ENCODE results near the gene ADAP2.
"Not testable (repeated sequence)": the region's sequence is repeated elsewhere in the genome, so short reads cannot be mapped to it uniquely, and the experiment has no call there.

Gene ADAP2

GRCh38 chr17:30979919-30980318, 58.2 kb downstream of the ADAP2 start:
- not testable (repeated sequence) for ATAC-seq; DNase-seq (ENCODE audit: low spot score in 2 of 2); H3K9me3 Mint-ChIP-seq; H3K4me3 Mint-ChIP-seq; H3K27ac Mint-ChIP-seq
- peaks cover 13% of the 10 kb centered on the region for H3K36me3 Mint-ChIP-seq
- peaks cover 17% of the 10 kb centered on the region for H3K4me1 Mint-ChIP-seq

DNA sequence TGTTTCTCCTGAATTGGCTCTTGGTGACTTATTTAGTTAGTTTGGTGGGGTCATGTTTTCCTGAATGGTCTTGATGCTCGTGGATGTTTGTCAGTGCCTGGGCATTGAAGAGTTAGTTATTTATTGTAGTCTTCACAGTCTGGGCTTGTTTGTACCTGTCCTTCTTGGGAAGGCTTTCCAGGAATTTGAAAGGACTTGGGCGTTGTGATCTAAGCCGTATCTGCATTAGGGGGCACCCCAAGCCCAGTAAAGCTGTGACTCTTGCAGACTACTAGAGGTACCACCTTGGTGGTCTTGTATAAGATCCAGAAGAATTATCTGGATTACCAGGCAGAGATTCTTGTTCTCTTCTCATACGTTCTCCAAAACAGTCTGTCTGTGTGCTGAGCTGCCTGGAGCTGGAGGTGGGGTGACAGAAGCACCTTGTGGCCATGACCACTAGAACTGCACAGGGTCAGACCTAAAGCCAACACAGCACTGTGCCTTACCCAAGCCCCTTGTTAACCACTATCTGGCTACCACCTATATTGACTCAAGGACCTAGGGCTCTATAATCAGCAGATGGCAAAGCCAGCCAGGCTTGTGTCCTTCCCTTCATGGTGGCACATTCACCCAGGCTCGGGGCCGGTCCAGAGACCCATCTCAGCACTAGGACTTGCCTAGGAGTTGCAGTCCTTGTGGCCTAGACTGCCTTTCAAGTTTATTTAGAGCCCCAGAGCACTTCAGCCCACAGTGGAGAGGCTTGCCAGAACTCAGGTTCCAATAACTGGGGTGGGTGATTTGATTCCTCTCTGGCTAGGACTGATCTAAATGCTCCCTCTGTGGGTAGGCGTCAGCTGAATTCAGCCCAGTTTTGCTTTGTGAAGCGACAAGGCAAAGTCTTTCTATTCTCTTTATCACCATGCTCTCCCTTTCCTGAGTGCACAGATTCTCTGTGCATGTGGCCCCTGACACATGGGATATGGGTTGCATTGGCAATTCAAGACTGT, 60.1 kb downstream of the ADAP2 start:
- Mint-ChIP-seq H3K36me3 (peaks cover 5% of the 10 kb centered on the region), H3K4me1 (peaks cover 10% of the 10 kb centered on the region), H3K4me3 (no peak overlapping the region), H3K27ac (peak overlapping the region; percentile 33), H3K9me3 (no peaks in the 10 kb centered on the region)
- DNase-seq (ENCODE audit: low spot score in 2 of 2) (no peak), ATAC-seq (peak; percentile 72)

- Mint-ChIP-seq H3K4me1 (peaks cover 10% of the 10 kb centered on the region), H3K9me3 (no peaks in the 10 kb centered on the region), H3K36me3 (peaks cover 8% of the 10 kb centered on the region), H3K4me3 (no peak overlapping the region), H3K27ac (peak overlapping the region; percentile 33)
- peak; percentile 83 for ATAC-seq
- DNase-seq (ENCODE audit: low spot score in 2 of 2), result no peak
Measured at GRCh38 chr17:30982855-30983254, 61.1 kb downstream of the ADAP2 start.

DNA sequence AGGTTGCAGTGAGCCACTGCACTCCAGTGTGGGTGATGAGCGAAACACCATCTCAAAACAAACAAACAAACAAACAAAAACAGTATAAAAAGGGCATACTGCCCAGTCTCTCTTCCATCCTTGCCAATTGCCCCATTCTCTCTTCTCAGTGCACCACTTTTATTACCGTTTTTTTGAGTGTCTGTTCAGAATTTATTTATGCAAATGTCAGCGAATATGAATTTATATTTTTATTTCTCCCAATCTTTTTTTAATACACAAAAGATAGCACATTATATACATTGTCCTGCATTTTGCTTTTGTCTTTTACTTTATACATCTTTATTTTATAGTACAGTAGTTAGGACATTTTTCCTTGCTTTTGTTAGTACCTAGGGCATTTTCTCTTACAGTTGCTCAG, 68.7 kb downstream of the ADAP2 start:
- Mint-ChIP-seq H3K27ac (no peak overlapping the region), H3K36me3 (peaks cover 54% of the 10 kb centered on the region)
- no peak for ATAC-seq

DNA sequence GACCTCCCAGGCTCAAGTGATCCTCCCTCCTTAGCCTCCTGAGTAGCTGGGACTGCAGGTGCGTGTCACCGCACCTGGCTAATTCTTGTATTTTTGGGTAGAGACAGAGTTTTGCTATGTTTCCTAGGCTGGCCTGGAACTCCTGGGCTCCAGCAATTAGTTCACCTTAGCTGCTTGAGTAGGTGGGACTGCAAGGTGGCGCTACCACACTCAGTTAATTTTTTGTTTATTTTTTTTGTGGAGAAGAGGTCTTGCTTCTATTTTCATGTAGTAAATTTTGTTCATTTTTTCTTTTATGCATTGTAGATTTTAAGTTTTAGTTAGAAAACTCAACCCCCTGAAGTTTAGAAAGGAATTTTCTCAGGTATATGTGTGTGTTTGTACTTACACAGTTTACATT, 70.8 kb downstream of the ADAP2 start:
- H3K4me3 Mint-ChIP-seq, result no peak overlapping the region
- H3K36me3 Mint-ChIP-seq, result peaks cover 63% of the 10 kb centered on the region
- DNase-seq (ENCODE audit: low spot score in 2 of 2) (peak in 1 of 2 donors; percentile 23), ATAC-seq (no peak)
- H3K27ac Mint-ChIP-seq, result no peak overlapping the region
- no peaks in the 10 kb centered on the region for H3K9me3 Mint-ChIP-seq
- no peaks in the 10 kb centered on the region for H3K4me1 Mint-ChIP-seq

More for the DNA sequence above, 68.7 kb downstream of the ADAP2 start:
- no peaks in the 10 kb centered on the region for H3K9me3 Mint-ChIP-seq
- no peak overlapping the region for H3K4me3 Mint-ChIP-seq
- no peaks in the 10 kb centered on the region for H3K4me1 Mint-ChIP-seq
- no peak for DNase-seq (ENCODE audit: low spot score in 2 of 2)

GRCh38 chr17:30995347-30995746, 73.6 kb downstream of the ADAP2 start:
- no peaks in the 10 kb centered on the region for H3K4me1 Mint-ChIP-seq
- H3K27ac Mint-ChIP-seq, result no peak overlapping the region
- ATAC-seq, result no peak
- no peak overlapping the region for H3K4me3 Mint-ChIP-seq
- DNase-seq (ENCODE audit: low spot score in 2 of 2), result peak in 1 of 2 donors; percentile 20
- H3K9me3 Mint-ChIP-seq, result no peaks in the 10 kb centered on the region
- H3K36me3 Mint-ChIP-seq, result peaks cover 52% of the 10 kb centered on the region

- peaks cover 44% of the 10 kb centered on the region for H3K36me3 Mint-ChIP-seq
- H3K4me1 Mint-ChIP-seq, result no peaks in the 10 kb centered on the region
- DNase-seq (ENCODE audit: low spot score in 2 of 2) (no peak), ATAC-seq (no peak)
- H3K27ac Mint-ChIP-seq, result no peak overlapping the region
- H3K9me3 Mint-ChIP-seq, result no peaks in the 10 kb centered on the region
- no peak overlapping the region for H3K4me3 Mint-ChIP-seq
Measured at GRCh38 chr17:30996486-30996885, 74.7 kb downstream of the ADAP2 start.

DNA sequence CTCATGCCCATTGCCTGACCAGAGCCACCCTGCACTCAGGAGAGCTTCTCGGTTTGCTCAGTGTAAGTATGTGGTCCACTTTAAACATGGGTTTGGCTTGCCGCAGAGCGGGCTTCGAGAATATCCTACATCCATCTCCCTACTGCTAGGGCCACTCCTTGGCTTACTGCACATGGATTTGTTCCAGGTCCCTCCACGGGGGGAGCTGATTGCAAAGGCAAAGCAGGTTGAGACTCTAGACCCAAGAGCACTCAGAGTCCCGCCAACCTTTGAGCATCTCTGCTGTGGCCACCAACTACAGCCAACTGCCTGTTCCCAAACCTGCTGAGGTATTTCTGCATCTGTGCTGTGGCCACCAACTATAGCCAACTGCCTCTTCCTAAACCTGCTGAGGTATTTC, 75.5 kb downstream of the ADAP2 start:
- H3K4me3 Mint-ChIP-seq, result no peak overlapping the region
- H3K4me1 Mint-ChIP-seq, result no peaks in the 10 kb centered on the region
- H3K36me3 Mint-ChIP-seq, result peaks cover 44% of the 10 kb centered on the region
- ATAC-seq (no peak), DNase-seq (ENCODE audit: low spot score in 2 of 2) (no peak)
- H3K9me3 Mint-ChIP-seq, result no peaks in the 10 kb centered on the region
- no peak overlapping the region for H3K27ac Mint-ChIP-seq

GRCh38 chr17:30997842-30998241, 76.1 kb downstream of the ADAP2 start:
- DNase-seq (ENCODE audit: low spot score in 2 of 2) (no peak), ATAC-seq (no peak)
- Mint-ChIP-seq H3K27ac (no peak overlapping the region), H3K36me3 (peaks cover 44% of the 10 kb centered on the region), H3K4me1 (no peaks in the 10 kb centered on the region), H3K4me3 (no peak overlapping the region), H3K9me3 (no peaks in the 10 kb centered on the region)

GRCh38 chr17:31002047-31002446, 80.3 kb downstream of the ADAP2 start:
- ATAC-seq, result no peak
- Mint-ChIP-seq H3K4me3 (no peak overlapping the region), H3K9me3 (no peaks in the 10 kb centered on the region), H3K4me1 (peaks cover 10% of the 10 kb centered on the region), H3K27ac (no peak overlapping the region), H3K36me3 (peaks cover 26% of the 10 kb centered on the region)
- DNase-seq (ENCODE audit: low spot score in 2 of 2), result no peak

DNA sequence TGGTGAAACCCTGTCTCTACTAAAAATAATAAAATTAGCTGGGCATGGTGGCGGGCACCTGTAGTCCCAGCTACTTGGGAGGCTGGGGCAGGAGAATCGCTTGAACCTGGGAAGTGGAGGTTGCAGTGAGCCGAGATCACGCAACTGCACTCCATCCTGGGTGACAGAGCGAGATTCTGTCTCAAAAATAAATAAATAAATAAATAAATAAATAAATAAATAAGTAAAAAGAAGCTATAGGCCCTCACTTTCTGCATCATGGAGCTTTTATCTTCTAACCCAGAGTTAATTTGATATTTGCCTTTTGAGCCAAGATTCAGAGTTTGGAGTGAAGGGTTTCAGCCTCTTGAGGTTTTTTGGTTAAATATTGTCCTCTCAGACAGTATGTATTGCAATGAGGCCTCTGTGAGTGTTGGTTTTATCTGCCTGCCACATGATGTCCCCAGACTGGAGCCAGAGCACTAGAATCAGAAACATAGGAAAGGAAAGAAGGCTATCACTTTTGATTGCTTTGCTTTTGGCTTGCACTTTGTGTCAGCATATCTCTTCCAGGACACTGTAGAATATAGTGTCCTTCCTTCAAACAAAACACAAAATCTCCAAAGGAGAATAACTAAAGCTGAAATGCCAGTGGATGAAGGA, 81.6 kb downstream of the ADAP2 start:
- Mint-ChIP-seq H3K4me1 (peaks cover 19% of the 10 kb centered on the region), H3K36me3 (peaks cover 15% of the 10 kb centered on the region), H3K9me3 (no peaks in the 10 kb centered on the region), H3K27ac (no peak overlapping the region), H3K4me3 (no peak overlapping the region)
- DNase-seq (ENCODE audit: low spot score in 2 of 2) (no peak), ATAC-seq (no peak)

- no peak for ATAC-seq
- no peaks in the 10 kb centered on the region for H3K9me3 Mint-ChIP-seq
- H3K4me3 Mint-ChIP-seq, result no peak overlapping the region
- peaks cover 8% of the 10 kb centered on the region for H3K36me3 Mint-ChIP-seq
- H3K27ac Mint-ChIP-seq, result no peak overlapping the region
- no peak for DNase-seq (ENCODE audit: low spot score in 2 of 2)
- H3K4me1 Mint-ChIP-seq, result peaks cover 25% of the 10 kb centered on the region
Measured at GRCh38 chr17:31004160-31004559, 82.4 kb downstream of the ADAP2 start.

- DNase-seq (ENCODE audit: low spot score in 2 of 2), result no peak
- ATAC-seq, result no peak
- no peaks in the 10 kb centered on the region for H3K36me3 Mint-ChIP-seq
- peaks cover 33% of the 10 kb centered on the region for H3K4me1 Mint-ChIP-seq
- peak overlapping the region; percentile 94 for H3K27ac Mint-ChIP-seq
- H3K4me3 Mint-ChIP-seq, result peak overlapping the region; percentile 82
- H3K9me3 Mint-ChIP-seq, result no peaks in the 10 kb centered on the region
Measured at GRCh38 chr17:31007695-31008373, 86.1 kb downstream of the ADAP2 start.

DNA sequence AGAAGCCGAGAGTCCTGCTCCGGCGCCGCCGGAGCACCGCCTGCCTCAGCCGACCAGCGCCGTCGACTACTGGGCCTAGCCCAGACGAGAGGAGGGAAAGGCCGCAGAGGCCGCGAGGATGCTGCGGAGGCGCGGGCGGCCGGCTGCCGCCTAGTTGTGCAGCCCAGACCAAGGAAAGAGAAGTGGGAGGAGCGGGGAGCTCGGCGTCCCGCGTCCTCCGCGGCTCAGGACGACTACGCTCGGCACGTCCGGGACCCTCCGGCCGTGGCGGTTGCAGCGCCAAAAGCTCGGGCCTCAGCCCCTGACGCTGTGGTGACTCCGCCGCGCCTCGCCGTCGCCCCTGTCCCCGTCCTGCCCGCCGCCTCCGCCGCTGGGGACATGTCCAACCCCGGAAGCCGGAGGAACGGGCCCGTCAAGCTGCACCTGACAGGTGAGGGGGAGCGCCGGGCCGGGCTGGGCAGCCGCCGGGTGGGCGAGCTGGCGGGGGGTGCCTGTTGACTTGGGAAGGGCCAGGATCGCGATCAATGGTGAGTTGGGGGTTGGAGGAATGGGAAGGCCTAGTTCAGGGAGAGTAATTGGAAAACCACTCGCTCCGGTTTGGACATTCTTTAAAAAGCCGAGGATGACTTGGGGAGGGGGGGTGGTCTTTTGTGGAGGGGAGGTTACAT, 86.8 kb downstream of the ADAP2 start:
- peak overlapping the region; percentile 94 for H3K27ac Mint-ChIP-seq
- peak; percentile 51 to 84 for DNase-seq (ENCODE audit: low spot score in 2 of 2)
- peak overlapping the region; percentile 82 for H3K4me3 Mint-ChIP-seq
- peaks cover 33% of the 10 kb centered on the region for H3K4me1 Mint-ChIP-seq
- no peaks in the 10 kb centered on the region for H3K36me3 Mint-ChIP-seq
- ATAC-seq, result peak; percentile 90
- H3K9me3 Mint-ChIP-seq, result no peaks in the 10 kb centered on the region

Measured in stimulated activated effector memory CD8-positive, alpha-beta T cell treated with anti-CD3 and anti-CD28 coated beads, Interleukin-12 subunit alpha, Interleukin-12 subunit beta, amount 100 ng/mL, for 72 hours (primary cell).